Tibial artery (tissue), 4 donors: ENCODE results near the gene PRTFDC1.

Source experiments
- DNase-seq, 2 donors: peaks; one replicate each; pipeline ENCODE4 v3.0.0-alpha.2; 2019
- H3K27ac ChIP-seq, 2 donors: fragments of 200-600 bp; sonication (generic) in 1 of 2; 1 replicate in 1 of 2; 2 replicates in 1 of 2; pipeline ENCODE4 v1.5.1; 2018 to 2019; ENCODE audit warnings: mild to moderate bottlenecking in 1 of 2
- H3K27me3 ChIP-seq, 2 donors: fragments of 200-600 bp; sonication (generic) in 1 of 2; one replicate each; pipeline versions ENCODE4 v1.5.1 to v1.6.0; 2016 to 2019
- H3K36me3 ChIP-seq, 3 donors: fragments of 200-600 bp; sonication (generic) in 2 of 3; one replicate each; pipeline ENCODE4 v1.5.1; 2016 to 2019; ENCODE audit warnings: mild to moderate bottlenecking in 2 of 3
- H3K4me1 ChIP-seq, 4 donors: fragments of 200-600 bp; sonication (generic) in 2 of 4; 1 replicate in 3 of 4; 2 replicates in 1 of 4; pipeline ENCODE4 v1.5.1; 2016 to 2019
- H3K4me3 ChIP-seq, 2 donors: fragments of 200-600 bp; sonication (generic) in 1 of 2; 1 replicate in 1 of 2; 2 replicates in 1 of 2; pipeline ENCODE4 v1.5.1; 2018 to 2019; ENCODE audit warnings: mild to moderate bottlenecking in 2 of 2
- H3K9me3 ChIP-seq, 3 donors: fragments of 200-600 bp; sonication (generic) in 1 of 3; one replicate each; pipeline ENCODE4 v1.5.1; 2016 to 2019
- intact Hi-C: fragments of 100-400 bp; cut with DNase I; formaldehyde crosslinking; loops from one replicate; pipeline ENCODE4 v1.15.0; 2023; ENCODE audit warnings: low total_unique reads
- TF ChIP-seq, protein P1 (sequence below), 2 experiments: fragments of 200-600 bp in 1 of 2; fragments of 450-650 bp in 1 of 2; IDR thresholded peaks; one replicate each; pipeline ENCODE4 v1.5.1; 2017 to 2019; ENCODE audit warnings: antibody characterized with exemption in 2 of 2, mild to moderate bottlenecking in 1 of 2, moderate library complexity in 1 of 2

Gene PRTFDC1

DNA sequence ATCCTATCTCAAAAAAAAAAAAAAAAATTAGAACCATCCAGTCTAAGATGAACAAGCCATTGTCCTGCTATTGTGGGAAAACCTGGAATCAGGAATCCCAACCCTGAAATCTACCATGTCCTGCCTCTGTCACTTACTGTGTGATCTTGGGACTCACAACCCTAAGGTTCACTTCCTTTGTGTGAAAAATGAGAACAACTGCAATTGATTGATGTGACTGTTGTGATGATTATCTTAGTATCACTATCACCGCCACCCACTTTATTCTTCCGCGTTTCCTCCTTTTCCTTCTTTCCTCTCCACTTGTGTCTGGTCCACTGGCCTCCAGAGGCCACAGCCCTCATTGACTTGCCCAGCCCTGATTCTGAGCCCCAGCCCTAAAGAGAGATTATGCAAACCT, 12.6 kb upstream of the PRTFDC1 start:
- DNase-seq: no peak
- H3K36me3 ChIP-seq: no peaks in the 10 kb centered on the region
- H3K4me3 ChIP-seq: no peak overlapping the region
- H3K9me3 ChIP-seq: no peaks in the 10 kb centered on the region
- TF ChIP-seq, protein P1, sequence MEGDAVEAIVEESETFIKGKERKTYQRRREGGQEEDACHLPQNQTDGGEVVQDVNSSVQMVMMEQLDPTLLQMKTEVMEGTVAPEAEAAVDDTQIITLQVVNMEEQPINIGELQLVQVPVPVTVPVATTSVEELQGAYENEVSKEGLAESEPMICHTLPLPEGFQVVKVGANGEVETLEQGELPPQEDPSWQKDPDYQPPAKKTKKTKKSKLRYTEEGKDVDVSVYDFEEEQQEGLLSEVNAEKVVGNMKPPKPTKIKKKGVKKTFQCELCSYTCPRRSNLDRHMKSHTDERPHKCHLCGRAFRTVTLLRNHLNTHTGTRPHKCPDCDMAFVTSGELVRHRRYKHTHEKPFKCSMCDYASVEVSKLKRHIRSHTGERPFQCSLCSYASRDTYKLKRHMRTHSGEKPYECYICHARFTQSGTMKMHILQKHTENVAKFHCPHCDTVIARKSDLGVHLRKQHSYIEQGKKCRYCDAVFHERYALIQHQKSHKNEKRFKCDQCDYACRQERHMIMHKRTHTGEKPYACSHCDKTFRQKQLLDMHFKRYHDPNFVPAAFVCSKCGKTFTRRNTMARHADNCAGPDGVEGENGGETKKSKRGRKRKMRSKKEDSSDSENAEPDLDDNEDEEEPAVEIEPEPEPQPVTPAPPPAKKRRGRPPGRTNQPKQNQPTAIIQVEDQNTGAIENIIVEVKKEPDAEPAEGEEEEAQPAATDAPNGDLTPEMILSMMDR (IDR thresholded peaks at IDR 0.05): no peak
- no peaks in the 10 kb centered on the region for H3K27me3 ChIP-seq
- no peaks in the 10 kb centered on the region for H3K4me1 ChIP-seq
- intact Hi-C loops: no loop called here
- no peak overlapping the region for H3K27ac ChIP-seq

DNA sequence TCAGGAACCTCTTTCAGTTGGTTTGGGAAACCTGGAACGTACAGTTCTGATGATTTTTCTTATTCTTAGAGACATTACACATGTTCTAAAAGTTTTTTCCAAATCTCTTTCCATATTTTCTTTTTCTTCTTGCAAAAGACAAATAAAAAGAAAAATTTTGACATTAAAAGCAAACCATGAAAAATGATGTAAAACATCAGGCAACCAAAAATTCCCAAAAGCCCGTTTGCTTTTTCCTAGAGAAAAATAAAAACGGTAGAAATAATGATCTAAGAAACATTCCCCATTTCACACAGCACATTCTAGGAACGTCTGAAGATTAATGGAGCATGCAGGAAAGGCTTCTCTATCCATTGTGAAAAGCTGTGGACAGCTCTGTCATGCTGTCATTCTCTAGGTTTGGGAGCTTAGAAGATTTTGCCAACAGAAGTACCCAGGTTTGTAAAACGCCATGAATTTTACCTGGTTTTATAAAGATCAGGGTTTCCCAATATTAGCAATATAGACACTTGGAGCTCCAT, 11.2 kb upstream of the PRTFDC1 start:
- TF ChIP-seq, protein P1 (IDR thresholded peaks at IDR 0.05): no peak
- Histone ChIP-seq H3K27me3 (no peaks in the 10 kb centered on the region), H3K36me3 (no peaks in the 10 kb centered on the region), H3K4me1 (peaks cover 0 to 9% (median 8%) of the 10 kb centered on the region in 4 donors), H3K4me3 (no peak overlapping the region), H3K27ac (no peak overlapping the region), H3K9me3 (no peaks in the 10 kb centered on the region)
- intact Hi-C loops: no loop called here
- DNase-seq: no peak

- no peaks in the 10 kb centered on the region for H3K9me3 ChIP-seq
- TF ChIP-seq, protein P1 (IDR thresholded peaks at IDR 0.05): no peak
- intact Hi-C loops: no loop called here
- no peaks in the 10 kb centered on the region for H3K27me3 ChIP-seq
- no peak overlapping the region for H3K27ac ChIP-seq
- no peak for DNase-seq
- H3K4me3 ChIP-seq: no peak overlapping the region
- no peaks in the 10 kb centered on the region for H3K36me3 ChIP-seq
- H3K4me1 ChIP-seq: peaks cover 0 to 13% (median 10%) of the 10 kb centered on the region in 4 donors
Observed at GRCh38 chr10:24962995-24963394, 10.6 kb upstream of the PRTFDC1 start.

- no peak overlapping the region for H3K27ac ChIP-seq
- intact Hi-C loops: no loop called here
- no peaks in the 10 kb centered on the region for H3K36me3 ChIP-seq
- peaks cover 0 to 19% (median 15%) of the 10 kb centered on the region in 4 donors for H3K4me1 ChIP-seq
- no peak overlapping the region for H3K4me3 ChIP-seq
- no peaks in the 10 kb centered on the region for H3K9me3 ChIP-seq
- TF ChIP-seq, protein P1 (IDR thresholded peaks at IDR 0.05): no peak
- no peak for DNase-seq
- no peaks in the 10 kb centered on the region for H3K27me3 ChIP-seq
Observed at GRCh38 chr10:24961582-24961981, 9.2 kb upstream of the PRTFDC1 start.

GRCh38 chr10:24959382-24959730, 7.0 kb upstream of the PRTFDC1 start:
- Histone ChIP-seq H3K27ac (peak overlapping the region; percentile 47 to 67), H3K9me3 (no peaks in the 10 kb centered on the region), H3K4me1 (peaks cover 0 to 19% (median 15%) of the 10 kb centered on the region in 4 donors), H3K36me3 (no peaks in the 10 kb centered on the region), H3K4me3 (no peak overlapping the region), H3K27me3 (no peaks in the 10 kb centered on the region)
- TF ChIP-seq, protein P1 (IDR thresholded peaks at IDR 0.05): no peak
- intact Hi-C loops: no loop called here
- no peak for DNase-seq
